Uterus (tissue), 4 donors: ENCODE data around the gene SIGLEC12. TPM values are rescaled to one million over a fixed set of nuclear protein-coding genes. Genes with fewer than 3 reads are reported as not detected.

Experiments used
- DNase-seq, 2 donors: peaks; one replicate each; pipeline ENCODE4 v3.0.0-alpha.2; 2019 to 2020
- H3K27ac ChIP-seq, 2 donors: fragments of 200-600 bp; sonication (generic); 1 replicate in 1 of 2; 2 replicates in 1 of 2; pipeline ENCODE4 v1.5.1; 2016 to 2018
- H3K27me3 ChIP-seq, 2 donors: fragments of 200-600 bp; sonication (generic); one replicate each; pipeline ENCODE4 v1.5.1; 2018 to 2019; ENCODE audit warnings: control low read depth in 1 of 2
- H3K36me3 ChIP-seq, 2 donors: fragments of 200-600 bp; sonication (generic); one replicate each; pipeline ENCODE4 v1.5.1; 2019; ENCODE audit warnings: control low read depth in 1 of 2
- H3K4me1 ChIP-seq, 2 donors: fragments of 200-600 bp; sonication (generic); one replicate each; pipeline ENCODE4 v1.5.1; 2018 to 2019; ENCODE audit warnings: control low read depth in 1 of 2
- H3K4me3 ChIP-seq, 2 donors: fragments of 200-600 bp; sonication (generic); 1 replicate in 1 of 2; 2 replicates in 1 of 2; pipeline ENCODE4 v1.5.1; 2018 to 2019; ENCODE audit warnings: mild to moderate bottlenecking in 1 of 2
- H3K9me3 ChIP-seq, 2 donors: fragments of 200-600 bp; sonication (generic); one replicate each; pipeline ENCODE4 v1.5.1; 2019; ENCODE audit warnings: control low read depth in 1 of 2
- POLR2A ChIP-seq, 2 donors: fragments of 450-650 bp; IDR thresholded peaks; one replicate each; pipeline ENCODE4 v1.6.1; 2016; ENCODE audit warnings: antibody characterized with exemption in 2 of 2, mild to moderate bottlenecking in 1 of 2, moderate library complexity in 1 of 2
- intact Hi-C: fragments of 100-400 bp; cut with DNase I; formaldehyde crosslinking; loops from one replicate; pipeline ENCODE4 v1.15.1; 2023; ENCODE audit warnings: low total_unique reads
- total RNA-seq, 4 donors: library from RNA; depleted of rRNA in 3 of 4; stranded (reverse); fragments of >200 nt in 3 of 4; gene quantifications; one replicate each; pipeline versions ENCODE4 v1.1.0 to v1.2.4, GENCODE V29; 2014 to 2023
- TF ChIP-seq, protein P1 (sequence below), 4 experiments: fragments of 200-600 bp in 2 of 4; fragments of 450-650 bp in 2 of 4; sonication (generic) in 2 of 4; IDR thresholded peaks; one replicate each; pipeline ENCODE4 v1.5.1; 2016 to 2019; ENCODE audit warnings: antibody characterized with exemption in 4 of 4, mild to moderate bottlenecking in 2 of 4, moderate library complexity in 1 of 4
- donor health status: DM: yes; HTN: yes; CAD: no.

The SIGLEC12 gene
- total RNA-seq, 4 donors from 2014 or later: 0.21 to 0.40 TPM; not detected in 2

DNA sequence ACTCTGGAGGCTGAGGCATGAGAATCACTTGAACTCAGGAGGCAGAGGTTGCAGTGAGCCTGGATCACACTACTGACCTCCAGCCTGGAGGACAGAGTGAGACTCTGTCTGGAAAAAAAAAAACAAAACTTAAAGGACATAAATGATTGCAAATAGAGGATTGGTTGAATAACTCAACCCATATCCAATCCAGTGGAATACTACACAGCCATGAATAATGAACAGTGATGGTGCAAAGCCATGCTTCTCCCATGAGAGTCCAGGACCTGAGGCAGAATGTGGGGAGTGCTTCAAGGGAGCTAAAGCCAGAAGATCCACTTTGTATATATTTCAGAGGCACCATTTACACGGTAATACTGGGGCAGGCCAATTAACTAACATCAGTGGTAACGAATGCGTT lies 25.4 kb downstream of the SIGLEC12 start:
- Histone ChIP-seq H3K9me3 (no peaks in the 10 kb centered on the region), H3K4me3 (no peak overlapping the region), H3K27me3 (no peaks in the 10 kb centered on the region), H3K4me1 (no peaks in the 10 kb centered on the region), H3K36me3 (no peaks in the 10 kb centered on the region), H3K27ac (no peak overlapping the region)
- no peak for TF ChIP-seq POLR2A (IDR thresholded peaks at IDR 0.05)
- TF ChIP-seq, protein P1, sequence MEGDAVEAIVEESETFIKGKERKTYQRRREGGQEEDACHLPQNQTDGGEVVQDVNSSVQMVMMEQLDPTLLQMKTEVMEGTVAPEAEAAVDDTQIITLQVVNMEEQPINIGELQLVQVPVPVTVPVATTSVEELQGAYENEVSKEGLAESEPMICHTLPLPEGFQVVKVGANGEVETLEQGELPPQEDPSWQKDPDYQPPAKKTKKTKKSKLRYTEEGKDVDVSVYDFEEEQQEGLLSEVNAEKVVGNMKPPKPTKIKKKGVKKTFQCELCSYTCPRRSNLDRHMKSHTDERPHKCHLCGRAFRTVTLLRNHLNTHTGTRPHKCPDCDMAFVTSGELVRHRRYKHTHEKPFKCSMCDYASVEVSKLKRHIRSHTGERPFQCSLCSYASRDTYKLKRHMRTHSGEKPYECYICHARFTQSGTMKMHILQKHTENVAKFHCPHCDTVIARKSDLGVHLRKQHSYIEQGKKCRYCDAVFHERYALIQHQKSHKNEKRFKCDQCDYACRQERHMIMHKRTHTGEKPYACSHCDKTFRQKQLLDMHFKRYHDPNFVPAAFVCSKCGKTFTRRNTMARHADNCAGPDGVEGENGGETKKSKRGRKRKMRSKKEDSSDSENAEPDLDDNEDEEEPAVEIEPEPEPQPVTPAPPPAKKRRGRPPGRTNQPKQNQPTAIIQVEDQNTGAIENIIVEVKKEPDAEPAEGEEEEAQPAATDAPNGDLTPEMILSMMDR (IDR thresholded peaks at IDR 0.05): no peak
- intact Hi-C loops: loop anchor here (10.0 kb wide), 1 partner anchor 179 kb away; no protein-coding TSS in a partner anchor
- DNase-seq: no peak

DNA sequence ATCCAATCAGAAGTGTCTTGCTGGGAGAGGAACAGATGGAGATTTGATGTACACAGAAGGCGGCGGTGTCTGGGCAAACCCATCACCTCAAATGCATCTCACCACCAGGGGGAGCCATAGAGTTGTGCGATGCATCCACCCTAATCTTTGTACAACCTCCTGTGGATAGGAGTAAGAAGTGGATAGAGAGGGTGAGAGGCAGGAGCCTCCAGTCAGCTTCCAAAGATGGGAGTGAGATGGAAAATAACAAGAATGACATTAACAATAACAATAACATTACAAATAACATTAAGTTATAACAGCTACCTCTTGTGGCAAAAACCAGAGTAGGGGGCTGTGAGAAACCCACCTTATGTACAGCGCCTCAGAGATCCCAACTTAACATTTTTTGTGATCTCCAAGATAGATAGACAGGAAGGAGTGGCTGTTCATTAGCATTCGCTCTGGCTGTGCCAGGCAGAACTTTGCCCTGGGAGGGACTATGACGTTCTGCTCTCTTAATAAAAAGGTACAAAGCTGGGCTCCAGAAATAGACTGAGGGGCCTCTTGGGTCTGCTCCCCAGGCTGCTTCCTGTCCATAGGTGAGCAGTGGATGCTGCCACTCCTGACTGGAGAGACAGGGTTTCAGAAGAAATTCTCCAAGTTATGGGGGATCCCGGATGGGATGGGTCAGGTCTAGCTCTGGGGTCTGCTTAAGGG lies 28.4 kb downstream of the SIGLEC12 start:
- no peak overlapping the region for H3K4me3 ChIP-seq
- peak; percentile 54 to 70 for DNase-seq
- no peaks in the 10 kb centered on the region for H3K4me1 ChIP-seq
- H3K36me3 ChIP-seq: no peaks in the 10 kb centered on the region
- intact Hi-C loops: loop anchor here (10.0 kb wide), 1 partner anchor 182 kb away; no protein-coding TSS in a partner anchor
- no peak overlapping the region for H3K27ac ChIP-seq
- no peaks in the 10 kb centered on the region for H3K27me3 ChIP-seq
- H3K9me3 ChIP-seq: no peaks in the 10 kb centered on the region
- TF ChIP-seq, protein P1 (IDR thresholded peaks at IDR 0.05): peak; percentile 62 to 77 (median 77)
- TF ChIP-seq POLR2A (IDR thresholded peaks at IDR 0.05): no peak

DNA sequence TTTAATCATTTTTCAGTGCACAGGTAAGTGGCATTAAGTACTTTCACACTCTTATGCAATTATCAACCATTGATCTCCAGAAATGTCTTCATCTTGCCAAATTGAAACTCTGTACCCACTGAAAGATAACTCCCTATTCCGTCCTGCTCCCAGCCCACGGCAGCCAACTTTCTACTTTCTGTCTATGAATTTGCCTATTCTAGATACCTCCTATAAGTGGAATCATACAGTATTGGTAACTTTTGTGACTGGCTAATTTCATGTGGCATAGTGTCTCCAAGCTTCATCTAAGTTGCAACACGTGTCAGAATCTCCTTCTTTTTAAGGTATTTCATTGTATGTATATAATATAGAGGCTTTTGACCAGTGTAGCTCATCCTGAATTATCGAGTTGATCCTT lies 29.0 kb downstream of the SIGLEC12 start:
- H3K9me3 ChIP-seq: no peaks in the 10 kb centered on the region
- H3K4me3 ChIP-seq: no peak overlapping the region
- TF ChIP-seq, protein P1 (IDR thresholded peaks at IDR 0.05): no peak
- TF ChIP-seq POLR2A (IDR thresholded peaks at IDR 0.05): no peak
- intact Hi-C loops: loop anchor here (10.0 kb wide), 1 partner anchor 182 kb away; no protein-coding TSS in a partner anchor
- DNase-seq: no peak
- H3K27me3 ChIP-seq: no peaks in the 10 kb centered on the region
- H3K4me1 ChIP-seq: no peaks in the 10 kb centered on the region
- no peak overlapping the region for H3K27ac ChIP-seq
- H3K36me3 ChIP-seq: no peaks in the 10 kb centered on the region

DNA sequence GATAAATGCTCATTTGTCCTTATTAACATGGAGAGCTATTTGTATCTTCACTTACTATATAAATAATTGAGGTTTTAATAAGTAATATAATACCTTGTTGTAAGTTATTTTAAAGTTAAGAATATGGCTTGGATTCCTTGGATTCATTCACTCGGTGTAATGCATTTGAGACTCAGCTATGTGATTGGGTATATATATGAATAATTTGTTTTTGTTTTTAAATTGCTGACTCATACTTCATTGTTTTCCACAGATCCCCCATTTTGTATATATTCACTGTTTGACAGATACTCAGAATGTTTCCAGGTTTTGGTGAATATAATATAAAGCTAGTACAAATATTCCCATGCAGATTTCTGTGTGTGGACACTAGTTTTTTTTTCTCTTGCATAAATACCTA lies 30.1 kb downstream of the SIGLEC12 start:
- DNase-seq: no peak
- no peaks in the 10 kb centered on the region for H3K4me1 ChIP-seq
- no peak overlapping the region for H3K27ac ChIP-seq
- no peaks in the 10 kb centered on the region for H3K36me3 ChIP-seq
- H3K9me3 ChIP-seq: no peaks in the 10 kb centered on the region
- TF ChIP-seq, protein P1 (IDR thresholded peaks at IDR 0.05): no peak
- TF ChIP-seq POLR2A (IDR thresholded peaks at IDR 0.05): no peak
- H3K27me3 ChIP-seq: no peaks in the 10 kb centered on the region
- H3K4me3 ChIP-seq: no peak overlapping the region
- intact Hi-C loops: loop anchor here (10.0 kb wide), 1 partner anchor 183 kb away; no protein-coding TSS in a partner anchor

DNA sequence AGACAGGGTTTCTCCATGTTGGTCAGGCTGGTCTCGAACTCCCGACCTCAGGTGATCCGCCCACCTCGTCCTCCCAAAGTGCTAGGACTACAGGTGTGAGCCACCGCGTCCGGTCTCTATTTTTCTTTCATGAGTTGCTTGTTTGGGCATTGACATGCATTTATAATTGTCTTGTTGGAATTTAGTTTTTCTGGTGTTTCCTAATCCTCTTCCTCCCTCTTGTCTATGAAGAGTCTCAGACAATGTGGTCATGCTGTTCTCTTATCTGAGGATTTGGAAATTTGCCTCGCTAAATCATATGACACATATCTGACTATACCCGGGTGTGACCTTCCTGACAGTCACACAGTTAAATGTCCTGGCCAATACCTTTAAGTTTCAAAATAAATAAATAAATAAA lies 30.6 kb downstream of the SIGLEC12 start:
- TF ChIP-seq, protein P1 (IDR thresholded peaks at IDR 0.05): no peak
- no peak for TF ChIP-seq POLR2A (IDR thresholded peaks at IDR 0.05)
- Histone ChIP-seq H3K27ac (no peak overlapping the region), H3K27me3 (no peaks in the 10 kb centered on the region), H3K36me3 (no peaks in the 10 kb centered on the region), H3K9me3 (no peaks in the 10 kb centered on the region), H3K4me3 (no peak overlapping the region), H3K4me1 (no peaks in the 10 kb centered on the region)
- intact Hi-C loops: loop anchor here (10.0 kb wide), 1 partner anchor 184 kb away; no protein-coding TSS in a partner anchor
- DNase-seq: no peak
